ENCODE measurements around the gene ARHGAP40.

ARHGAP40 gene

GRCh38 chr20:38620441-38620840 lies 18.8 kb downstream of the ARHGAP40 start:
- no peak for DNase-seq

- no peak for DNase-seq
Measured at GRCh38 chr20:38623061-38623460, 21.5 kb downstream of the ARHGAP40 start.

DNA sequence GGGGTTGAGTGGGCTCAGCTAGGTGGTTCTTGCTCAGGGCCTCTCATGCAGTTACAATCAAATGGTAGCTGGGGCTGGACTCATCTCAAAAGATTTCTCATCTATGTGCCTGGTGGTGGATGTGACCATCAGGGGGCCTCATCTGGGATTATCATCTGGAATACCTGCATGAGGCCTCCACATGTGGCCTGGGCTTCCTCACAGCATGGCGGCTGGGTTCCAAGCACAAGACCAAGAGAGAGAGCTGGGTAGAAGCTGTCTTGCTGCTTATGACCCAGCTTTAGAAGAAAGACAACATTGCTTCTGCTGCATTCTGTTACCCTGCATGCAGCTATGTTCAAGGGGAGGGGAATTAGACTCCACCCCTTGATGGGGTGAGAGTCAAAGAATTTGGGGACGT lies 22.5 kb downstream of the ARHGAP40 start:
- DNase-seq = no peak

- DNase-seq = no peak
Measured at GRCh38 chr20:38625896-38626295, 24.3 kb downstream of the ARHGAP40 start.

- no peak for DNase-seq
Measured at GRCh38 chr20:38626921-38627659, 25.5 kb downstream of the ARHGAP40 start.

DNA sequence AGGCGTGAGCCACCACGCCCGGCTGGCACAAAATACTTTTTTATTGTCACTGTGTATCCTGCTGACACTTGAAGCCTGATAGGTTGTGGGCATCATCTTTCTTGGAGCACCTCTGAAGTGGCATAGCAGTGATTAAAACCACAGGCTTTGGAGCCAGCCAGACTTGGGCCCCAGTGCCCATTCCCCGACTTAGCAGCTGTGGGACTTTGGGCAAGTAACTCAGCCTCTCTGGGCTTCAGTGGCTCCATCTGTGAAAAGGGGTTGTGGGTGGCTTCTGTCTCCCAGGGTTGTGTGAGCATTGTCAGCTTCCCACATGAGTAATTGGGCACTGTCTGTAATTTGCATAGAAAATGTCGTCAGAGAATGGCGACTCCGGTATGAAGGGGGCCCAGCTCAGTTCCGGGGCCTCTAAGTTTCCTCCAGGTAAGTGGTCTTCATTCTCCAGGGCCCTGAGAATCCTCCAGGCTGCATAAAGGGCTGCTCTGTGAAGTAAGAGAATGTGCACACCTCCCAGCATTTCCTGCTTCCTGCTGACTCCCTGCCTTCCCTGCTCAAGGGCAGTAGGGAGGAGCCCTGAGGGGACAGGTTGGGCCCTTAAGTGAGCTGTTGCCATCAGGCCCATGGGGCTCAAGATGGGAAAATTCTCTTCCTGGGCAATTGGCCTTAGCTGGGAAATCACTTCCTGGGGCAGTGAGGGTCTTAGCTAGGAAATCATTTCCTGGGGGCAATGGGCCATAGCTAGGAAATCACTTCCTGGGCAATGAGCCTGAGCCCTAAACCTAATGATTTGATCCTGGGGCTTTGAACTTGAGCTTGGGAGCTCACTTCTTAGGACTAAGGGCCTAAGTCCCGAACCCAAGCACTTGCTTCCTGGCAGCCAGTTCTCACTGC lies 27.2 kb downstream of the ARHGAP40 start:
- no peak for DNase-seq

GRCh38 chr20:38629979-38630378 lies 28.4 kb downstream of the ARHGAP40 start:
- DNase-seq = no peak

DNA sequence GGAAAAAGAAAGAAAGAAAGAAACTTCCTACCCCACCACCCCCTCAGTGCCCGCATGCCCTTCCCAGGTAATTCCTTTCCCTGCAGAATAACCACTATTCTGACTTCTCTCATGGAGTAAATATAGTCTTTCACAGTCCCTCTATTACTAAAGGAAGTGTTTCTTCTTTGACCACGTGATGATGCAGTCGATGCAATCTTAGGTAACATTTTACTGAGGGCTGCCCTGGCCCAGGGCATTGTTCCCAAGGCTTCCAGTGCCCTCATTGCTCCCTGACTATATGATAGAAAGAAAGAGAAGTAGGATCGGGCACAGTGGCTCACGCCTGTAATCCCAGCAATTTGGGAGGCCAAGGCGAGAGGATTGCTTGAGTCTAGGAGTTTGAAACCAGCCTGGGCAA lies 29.1 kb downstream of the ARHGAP40 start:
- DNase-seq = no peak

DNA sequence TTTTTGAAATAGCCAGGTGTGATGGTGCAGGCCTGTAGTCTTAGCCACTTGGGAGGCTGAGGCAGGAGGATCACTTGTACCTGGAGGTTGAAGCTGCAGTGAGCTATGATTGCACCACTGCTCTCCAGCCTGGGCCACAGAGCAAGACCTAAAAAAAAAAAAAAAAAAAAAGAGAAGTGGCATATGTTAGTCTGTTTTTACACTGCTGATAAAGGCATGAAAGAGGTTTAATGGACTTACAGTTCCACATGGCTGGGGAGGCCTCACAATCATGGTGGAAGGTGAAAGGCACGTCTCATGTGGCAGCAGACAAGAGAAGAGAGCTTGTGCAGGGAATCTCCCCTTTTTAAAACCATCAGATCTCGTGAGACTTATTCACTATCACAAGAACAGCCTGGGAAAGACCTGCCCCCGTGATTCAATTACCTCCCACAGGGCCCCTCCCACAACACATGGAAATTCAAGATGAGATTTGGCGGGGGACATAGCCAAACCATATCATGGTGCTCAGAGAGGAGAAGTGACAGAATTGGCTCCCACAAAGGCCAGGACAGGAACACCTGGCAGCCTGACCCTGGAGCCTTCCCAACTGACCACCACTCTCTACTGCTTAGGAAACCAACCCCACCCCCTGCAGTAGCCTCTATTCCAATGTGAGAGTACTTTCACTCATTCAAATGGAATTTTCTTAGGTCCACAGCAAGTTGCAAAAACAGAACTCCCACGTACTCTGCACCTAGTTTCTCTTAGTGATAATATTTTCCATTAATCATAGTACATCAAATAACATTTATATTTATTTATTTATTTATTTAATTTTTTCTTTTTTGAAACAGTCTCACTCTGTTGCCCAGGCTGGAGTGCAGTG lies 29.8 kb downstream of the ARHGAP40 start:
- DNase-seq = no peak

- DNase-seq = peak; percentile 65
Measured at GRCh38 chr20:38633577-38634093, 32.0 kb downstream of the ARHGAP40 start.

GRCh38 chr20:38635721-38636288 lies 34.2 kb downstream of the ARHGAP40 start:
- DNase-seq = no peak

DNA sequence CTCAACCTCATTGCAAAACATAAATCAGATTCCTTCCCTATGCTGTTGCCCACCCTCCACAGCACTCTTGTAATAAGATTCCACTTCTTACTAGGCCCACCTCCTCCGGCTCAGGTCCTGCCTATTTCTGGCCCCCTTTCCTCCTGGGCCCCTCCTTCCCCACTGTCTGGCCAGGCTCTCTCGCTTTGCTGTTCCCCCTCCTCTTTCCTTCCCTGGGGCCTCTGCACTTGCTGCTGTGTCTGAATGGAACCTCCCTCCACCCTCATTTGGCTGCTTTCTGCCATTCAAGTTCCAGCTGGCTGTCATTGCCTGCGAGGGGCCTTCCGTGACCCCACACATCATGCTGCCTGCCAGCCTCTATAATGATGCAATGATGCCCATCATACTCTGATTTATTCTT lies 38.9 kb downstream of the ARHGAP40 start:
- no peak for DNase-seq

DNA sequence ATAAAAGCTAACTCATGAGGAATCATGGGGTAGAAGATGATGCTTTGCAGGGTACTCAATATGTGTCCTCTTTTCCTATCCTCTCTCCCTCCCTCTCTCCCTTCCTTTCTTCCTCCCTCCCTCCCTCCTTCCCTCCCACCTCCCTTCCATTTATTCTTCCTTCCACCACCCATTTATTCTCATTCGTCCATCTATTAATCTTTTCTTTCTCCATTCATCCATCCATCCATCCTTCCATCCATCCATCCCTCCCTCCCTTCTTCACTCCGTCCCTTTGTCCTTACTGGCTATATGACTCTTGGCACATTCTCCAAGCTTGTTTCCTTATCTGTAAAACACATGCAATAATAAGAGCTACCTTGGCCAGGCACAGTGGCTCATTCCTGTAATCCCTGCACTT lies 40.9 kb downstream of the ARHGAP40 start:
- no peak for DNase-seq

GRCh38 chr20:38644588-38645260 lies 43.1 kb downstream of the ARHGAP40 start:
- no peak for DNase-seq

GRCh38 chr20:38645351-38645750 lies 43.7 kb downstream of the ARHGAP40 start:
- DNase-seq = no peak

DNA sequence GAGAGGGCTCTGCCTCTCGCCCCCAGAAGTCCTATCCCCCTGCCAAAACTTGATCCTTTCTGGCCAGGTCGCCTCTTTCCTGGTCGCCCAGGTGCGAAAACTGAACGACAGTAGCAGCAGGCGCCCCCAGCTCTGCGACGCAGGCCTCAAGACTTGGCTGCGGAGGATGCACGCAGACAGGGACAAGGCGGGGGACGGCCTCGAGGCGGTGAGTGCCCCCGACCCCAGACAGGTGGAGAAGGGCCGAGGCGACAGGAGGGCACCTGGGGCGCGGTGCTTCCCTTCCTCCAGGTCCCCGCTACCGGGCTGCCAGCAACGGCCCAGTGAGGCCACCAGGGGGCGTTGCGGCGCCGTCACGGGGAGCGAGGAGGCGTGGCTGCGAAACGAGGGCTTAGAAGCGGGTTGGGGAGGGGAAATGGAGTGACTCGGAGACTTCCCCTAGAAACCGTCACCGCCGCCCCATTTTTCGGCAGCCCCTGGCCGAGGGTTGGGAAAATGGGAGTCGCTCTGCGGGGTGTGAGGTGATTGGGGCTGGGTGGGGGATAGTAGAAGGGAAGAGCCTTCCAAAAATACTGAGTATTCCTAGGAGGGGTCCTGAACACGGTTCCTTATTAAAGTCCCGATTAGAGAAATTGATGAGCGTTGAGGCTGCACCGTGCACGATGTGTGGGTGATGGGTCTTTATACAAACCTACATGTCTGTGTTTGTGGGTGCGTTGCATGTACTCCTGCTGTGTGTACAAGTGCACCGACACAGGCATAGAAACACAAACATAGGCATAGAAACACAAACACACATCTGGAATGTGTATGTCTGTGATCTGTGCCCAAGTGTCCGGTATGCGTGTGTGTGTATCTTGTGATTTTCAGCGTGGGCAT lies 44.6 kb downstream of the ARHGAP40 start:
- peak; percentile 94 for DNase-seq

DNA sequence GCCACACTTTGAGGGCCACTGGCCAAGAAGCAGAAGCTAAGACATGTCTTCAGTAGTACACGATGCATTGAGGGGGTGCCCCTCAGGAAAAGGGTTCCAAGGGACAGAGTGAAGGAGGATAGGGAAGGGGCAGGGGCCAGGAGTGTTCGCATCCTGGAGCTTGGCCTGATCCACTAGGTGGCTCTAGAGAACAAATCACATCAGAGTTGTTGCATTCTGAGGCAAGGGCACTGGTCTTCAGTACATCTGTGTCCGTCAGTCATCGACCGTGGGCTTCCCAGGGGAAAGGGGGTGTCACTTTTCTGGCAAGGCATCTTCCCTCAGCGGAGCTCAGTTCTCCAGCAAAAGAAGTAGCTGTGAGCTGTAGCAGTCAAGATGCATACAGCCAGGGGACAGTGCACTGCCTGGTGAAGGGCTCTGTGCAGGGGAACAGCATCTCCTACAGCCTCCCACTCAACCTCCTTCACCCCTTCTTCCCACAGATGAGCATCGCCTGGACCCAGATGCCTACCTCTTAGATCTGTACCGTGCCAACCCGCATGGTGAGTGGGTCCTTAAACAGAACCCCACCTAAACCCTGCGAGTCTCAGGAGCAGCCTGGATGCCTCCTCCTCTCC lies 47.8 kb downstream of the ARHGAP40 start:
- DNase-seq = no peak

DNA sequence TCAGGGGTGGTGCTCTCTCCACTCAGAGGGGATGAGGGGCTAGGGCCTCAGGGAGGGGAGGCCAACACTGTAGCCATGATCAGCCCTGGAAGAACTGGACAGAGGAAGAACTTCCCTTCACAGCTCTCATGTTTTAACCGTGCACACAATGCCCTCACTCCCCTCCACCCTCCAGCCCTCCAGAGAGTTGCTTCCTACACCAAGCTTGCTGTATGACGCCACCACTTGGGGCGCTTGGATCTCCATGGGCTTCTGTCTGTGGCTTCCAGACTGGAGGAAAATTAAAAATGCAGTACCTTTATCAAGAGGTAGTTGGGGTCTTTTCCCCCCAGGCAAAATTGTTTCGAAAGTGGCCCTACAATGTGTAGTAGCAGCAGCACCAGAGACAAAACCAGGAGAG lies 48.4 kb downstream of the ARHGAP40 start:
- DNase-seq = no peak

DNA sequence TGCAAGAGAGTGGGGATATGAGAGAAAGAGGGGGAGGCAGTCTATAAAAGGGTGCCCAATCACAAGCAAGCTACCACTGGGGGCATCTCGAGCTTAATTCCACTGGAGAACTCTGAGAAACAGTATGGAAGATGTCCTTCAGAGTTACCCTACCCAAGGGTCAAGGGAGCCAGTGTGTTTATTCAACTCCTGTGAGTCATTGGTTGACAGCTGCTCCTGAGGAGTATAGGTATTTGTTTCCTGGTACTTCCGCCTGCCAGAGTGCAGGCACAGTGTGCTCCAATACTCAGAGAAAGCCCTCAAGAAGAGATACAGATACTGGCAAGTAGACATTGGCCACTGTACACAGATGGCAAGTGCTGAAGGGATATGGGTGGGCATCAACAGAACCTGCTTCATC lies 49.5 kb downstream of the ARHGAP40 start:
- DNase-seq = no peak

GRCh38 chr20:38651562-38651961 lies 50.0 kb downstream of the ARHGAP40 start:
- no peak for DNase-seq

DNA sequence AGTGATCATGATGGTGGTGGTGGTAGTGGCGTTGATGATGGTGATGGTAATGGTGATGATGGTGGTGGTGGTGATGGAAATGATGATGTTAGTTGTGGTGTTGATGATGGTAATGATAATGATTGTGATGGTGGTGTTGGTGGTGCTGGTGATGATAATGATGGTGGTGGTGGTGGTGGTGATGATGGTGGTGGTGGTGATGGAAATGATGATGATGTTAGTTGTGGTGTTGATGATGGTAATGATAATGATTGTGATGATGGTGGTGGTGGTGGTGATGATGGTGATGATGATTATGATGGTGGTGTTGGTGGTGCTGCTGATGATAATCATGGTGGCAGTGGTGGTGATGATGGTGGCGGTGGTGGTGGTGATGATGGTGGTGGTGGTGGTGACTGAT lies 51.4 kb downstream of the ARHGAP40 start:
- DNase-seq = no peak

Data from activated CD4-positive, CD25-positive, alpha-beta regulatory T cell treated with anti-CD3 and anti-CD28 coated beads, Interleukin-2, amount 50 U/mL, for 72 hours (primary cell).